Suppressor macrophage treated with lipopolysaccharide for 4 hours (primary cell): Measurements from ENCODE around the gene PLPPR3.
A peak's percentile ranks its signal among the peaks of the same experiment; 100 is the strongest.
"Not testable (repeated sequence)": the region's sequence is repeated elsewhere in the genome, so short reads cannot be mapped to it uniquely, and the experiment has no call there.

Source experiments
- DNase-seq: peaks from one replicate; pipeline ENCODE4 v3.0.0-alpha.2; 2020

PLPPR3 gene

DNA sequence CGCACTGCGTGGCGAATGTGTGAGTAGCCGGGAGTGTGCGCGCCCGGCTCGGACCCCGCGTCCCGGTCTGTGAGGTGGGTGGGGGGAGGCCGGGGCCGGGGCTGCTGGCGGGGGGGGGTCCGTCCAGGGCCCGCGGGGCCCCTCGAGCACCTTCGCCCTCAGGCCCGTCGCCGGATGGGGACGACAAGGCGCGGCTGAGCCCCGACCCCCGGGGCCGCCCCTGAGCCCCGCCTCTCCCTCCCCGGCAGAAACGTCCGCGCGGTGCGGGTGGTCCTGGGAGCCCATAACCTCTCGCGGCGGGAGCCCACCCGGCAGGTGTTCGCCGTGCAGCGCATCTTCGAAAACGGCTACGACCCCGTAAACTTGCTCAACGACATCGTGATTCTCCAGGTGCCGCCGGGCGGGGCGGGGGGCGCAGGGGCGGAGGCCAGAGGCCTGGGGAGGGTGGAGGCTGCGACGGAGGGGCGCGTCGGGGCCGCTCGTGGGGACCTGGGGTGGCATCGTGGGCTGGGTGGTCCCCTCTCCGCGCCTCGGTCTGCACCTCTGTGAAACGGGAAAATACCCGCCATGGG lies 31.3 kb upstream of the PLPPR3 start:
- DNase-seq, result no peak

DNA sequence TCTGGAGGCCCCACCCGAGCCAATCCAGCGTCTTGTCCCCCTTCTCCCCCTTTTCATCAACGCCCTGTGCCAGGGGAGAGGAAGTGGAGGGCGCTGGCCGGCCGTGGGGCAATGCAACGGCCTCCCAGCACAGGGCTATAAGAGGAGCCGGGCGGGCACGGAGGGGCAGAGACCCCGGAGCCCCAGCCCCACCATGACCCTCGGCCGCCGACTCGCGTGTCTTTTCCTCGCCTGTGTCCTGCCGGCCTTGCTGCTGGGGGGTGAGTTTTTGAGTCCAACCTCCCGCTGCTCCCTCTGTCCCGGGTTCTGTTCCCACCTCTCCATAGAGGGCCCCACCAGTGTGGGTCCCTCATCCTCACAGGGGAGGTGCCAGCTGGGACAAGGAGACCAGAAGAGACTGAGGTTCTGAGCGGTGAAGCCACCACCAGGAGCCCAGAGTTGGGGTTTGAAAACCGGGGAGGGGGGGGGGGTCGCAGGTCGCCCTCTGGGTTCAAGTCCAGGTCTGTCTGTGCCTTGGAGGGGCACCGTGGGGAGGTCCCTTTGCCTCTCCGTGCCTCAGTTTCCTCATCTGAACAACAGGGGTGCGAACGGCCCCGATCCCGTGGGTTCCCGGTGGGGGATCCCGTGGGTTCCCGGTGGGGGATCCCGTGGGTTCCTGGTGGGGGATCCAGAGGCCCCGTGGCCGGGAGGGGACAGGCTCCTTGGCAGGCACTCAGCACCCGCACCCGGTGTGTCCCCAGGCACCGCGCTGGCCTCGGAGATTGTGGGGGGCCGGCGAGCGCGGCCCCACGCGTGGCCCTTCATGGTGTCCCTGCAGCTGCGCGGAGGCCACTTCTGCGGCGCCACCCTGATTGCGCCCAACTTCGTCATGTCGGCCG lies 30.6 kb upstream of the PLPPR3 start, which contains the start of gene ELANE:
Gene ELANE (plus strand): TSS at position 168 of the 878 bp plus-strand sequence. CDS start 26 bp downstream, at position 194.
- no peak for DNase-seq

DNA sequence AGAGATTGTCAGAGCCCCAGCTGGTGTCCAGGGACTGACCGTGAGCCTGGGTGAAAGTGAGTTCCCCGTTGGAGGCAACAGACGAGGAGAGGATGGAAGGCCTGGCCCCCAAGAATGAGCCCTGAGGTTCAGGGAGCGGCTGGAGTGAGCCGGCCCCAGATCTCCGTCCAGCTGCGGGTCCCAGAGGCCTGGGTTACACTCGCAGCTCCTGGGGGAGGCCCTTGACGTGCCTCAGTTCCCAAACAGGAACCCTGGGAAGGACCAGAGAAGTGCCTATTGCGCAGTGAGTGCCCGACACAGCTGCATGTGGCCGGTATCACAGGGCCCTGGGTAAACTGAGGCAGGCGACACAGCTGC lies 29.2 kb upstream of the PLPPR3 start:
- DNase-seq, result no peak

DNA sequence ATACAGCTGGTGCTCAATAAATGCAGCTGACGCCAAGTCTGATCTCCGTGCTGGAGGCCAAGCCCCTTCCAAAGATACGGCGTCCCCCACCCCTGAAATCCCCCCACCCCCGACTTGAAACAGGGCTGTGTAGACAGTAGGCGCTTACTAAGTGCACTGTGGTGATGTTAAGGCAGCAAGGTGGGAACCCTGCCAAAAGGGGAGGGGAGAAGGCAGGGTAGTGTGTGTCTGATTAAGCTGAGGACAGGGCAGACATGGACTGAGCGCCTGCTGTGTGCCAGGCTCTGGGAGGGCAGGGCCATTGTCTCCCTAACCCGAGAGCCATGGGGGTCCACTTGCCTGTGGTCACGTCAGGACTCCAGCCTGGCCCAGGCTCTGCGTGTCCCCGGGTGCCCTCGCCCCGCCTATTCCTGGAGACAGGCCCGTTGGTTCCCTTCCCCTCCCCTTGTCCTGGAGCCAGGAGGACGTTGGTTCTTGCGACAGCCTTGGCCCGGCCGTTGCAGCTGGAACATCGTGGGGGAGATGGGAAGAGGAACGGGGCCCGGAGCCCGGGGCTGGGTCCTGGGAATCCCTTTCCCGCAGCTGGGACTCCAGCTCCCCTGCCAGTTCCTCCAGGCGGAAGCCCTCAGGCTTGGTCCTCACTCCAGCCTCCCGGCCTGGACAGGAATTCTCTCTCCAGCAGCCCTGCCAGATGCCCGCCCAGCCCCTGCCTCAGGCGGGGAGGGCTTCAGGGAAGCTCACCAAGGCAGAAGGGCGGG lies 28.6 kb upstream of the PLPPR3 start:
- DNase-seq, result peak; percentile 81

DNA sequence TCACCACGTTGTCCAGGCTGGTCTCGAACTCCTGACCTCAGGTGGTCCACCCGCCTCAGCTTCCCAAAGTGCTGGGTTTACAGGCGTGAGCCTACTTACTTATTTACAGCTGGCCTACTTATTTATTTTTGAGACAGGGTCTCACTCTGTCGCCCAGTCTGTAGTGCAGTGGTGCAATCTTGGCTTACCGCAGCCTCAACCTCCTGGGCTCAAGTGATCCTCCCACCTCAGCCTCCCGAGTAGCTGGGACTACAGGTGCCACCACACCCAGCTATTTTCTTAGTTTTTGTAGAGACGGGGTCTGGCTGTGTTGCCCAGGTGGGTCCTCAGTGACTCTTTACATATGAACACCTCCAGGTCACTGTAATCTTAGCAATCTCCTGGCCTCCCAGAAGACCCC lies 27.4 kb upstream of the PLPPR3 start:
- DNase-seq, result not testable (repeated sequence)

DNA sequence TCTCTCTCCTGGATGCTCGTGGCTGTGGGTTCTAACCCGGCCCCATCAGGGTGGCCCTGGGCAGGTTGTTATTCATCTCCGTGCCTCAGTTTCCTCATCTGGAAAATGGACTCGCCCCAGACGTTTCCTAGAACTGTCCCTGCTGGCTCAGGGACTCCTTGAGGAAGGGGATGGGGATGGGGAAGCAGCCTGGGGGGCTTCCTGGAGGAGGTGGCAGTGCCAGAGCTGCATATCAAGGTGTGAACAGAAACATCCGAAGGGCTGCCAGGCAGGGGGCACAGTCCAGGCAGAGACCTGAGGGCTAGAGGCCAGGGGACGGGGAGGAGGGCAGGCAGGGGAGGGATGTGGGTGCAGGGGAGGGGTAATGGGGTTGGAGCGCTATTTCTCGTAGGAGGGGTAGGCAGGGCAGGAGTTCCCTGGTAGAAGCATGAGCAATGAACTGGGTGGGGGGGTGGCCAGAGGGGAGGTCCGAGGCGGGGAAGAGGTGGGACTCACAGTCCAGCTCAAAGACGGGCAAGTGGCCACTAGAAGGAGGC lies 26.7 kb upstream of the PLPPR3 start:
- DNase-seq, result no peak

DNA sequence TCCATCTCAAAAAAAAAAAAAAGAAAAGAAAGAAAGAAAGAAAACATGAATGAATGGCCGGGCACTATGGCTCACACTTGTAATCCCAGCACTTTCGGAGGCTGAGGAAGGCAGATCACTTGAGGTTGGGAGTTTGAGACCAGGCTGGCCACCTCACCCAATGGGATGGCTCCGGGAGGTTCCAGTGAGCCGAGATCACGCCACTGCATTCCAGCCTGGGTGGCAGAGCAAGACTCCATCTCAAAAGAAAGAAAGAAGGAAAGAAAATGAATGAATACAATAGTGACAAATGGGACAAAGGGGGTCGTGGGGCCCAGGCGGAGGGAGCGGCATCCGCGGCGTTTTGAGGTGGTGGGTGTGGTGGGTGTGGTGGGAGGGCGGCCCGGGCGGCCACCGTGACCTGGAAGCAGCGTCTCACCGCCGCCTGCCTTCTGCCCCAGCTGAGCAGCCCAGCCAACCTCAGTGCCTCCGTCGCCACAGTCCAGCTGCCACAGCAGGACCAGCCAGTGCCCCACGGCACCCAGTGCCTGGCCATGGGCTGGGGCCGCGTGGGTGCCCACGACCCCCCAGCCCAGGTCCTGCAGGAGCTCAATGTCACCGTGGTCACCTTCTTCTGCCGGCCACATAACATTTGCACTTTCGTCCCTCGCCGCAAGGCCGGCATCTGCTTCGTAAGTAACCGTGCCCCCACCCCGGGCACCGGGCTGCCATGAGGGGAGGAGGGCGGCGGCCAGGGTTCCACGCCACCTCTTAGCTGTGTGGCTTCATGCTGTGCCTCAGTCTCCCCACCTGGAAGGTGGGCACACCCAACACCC lies 24.2 kb upstream of the PLPPR3 start:
- no peak for DNase-seq

DNA sequence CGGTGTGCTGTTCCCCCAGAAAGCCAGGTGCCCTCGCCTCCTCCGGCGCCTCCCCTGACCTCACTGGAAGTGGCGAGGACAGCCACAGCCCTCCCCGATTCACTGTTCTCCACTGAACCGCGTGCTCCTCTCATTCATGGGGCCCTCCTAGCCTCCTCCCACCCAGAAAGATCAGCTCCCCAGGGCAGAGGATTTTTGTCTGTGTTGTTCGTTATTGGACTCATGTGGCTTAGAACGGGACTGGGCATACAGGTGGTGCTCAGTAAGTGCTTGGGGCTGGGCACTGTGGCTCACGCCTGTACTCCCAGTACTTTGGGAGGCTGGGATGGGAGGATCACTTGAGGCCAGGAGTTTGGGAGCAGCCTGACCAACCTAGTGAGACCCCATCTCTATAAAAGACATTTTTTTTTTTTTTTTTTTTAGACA lies 22.8 kb upstream of the PLPPR3 start:
- DNase-seq, result no peak

DNA sequence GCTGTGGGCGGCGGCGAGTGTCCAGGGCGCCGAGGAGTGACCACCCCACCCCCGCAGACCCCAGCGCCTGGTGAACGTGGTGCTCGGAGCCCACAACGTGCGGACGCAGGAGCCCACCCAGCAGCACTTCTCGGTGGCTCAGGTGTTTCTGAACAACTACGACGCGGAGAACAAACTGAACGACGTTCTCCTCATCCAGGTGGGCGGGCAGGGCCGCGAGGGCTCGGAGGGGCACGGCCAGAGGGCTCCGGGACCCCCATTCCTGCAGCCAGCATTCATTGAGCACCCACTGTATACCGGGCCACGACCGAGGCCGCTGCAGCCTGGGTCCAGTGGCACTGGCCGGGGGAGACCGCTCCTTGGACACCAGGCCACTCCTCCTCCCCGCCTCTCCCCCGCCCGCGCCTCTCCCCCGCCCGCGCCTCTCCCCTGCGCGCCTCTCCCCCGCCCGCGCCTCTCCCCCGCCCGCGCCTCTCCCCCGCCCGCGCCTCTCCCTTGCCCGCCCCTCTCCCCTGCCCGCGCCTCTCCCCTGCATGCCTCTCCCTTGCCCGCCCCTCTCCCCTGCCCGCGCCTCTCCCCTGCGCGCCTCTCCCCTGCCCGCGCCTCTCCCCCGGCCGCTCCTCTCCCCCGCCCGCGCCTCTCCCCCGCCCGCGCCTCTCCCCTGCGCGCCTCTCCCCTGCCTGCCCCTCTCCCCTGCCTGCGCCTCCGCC lies 22.2 kb upstream of the PLPPR3 start:
- DNase-seq, result no peak

DNA sequence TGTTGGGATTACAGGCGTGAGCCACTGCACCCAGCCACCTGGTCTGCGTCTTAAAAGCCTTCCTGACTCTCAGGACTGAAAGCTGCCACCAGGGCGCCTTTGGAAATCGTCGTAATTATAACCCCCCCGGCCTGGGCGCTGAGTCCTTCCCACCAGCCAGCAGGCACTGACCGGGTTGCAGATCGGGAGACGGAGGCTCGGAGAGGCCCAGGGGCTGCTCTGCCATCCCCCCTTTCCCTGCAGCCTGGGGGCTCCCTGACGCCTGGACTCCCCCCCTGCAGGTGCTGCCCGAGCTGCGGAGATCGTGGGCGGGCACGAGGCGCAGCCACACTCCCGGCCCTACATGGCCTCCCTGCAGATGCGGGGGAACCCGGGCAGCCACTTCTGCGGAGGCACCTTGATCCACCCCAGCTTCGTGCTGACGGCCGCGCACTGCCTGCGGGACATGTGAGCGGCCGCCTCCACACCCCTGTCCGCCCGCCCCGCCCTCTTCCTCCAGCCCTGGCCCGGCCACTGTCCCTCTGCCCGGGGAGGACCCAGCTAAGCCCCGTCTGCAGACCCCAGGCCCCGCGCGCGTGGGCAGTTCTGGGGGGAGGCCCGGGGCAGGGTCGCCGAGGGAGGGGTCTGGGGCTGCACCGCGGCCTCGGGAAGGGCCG lies 21.6 kb upstream of the PLPPR3 start:
- DNase-seq, result peak; percentile 37

DNA sequence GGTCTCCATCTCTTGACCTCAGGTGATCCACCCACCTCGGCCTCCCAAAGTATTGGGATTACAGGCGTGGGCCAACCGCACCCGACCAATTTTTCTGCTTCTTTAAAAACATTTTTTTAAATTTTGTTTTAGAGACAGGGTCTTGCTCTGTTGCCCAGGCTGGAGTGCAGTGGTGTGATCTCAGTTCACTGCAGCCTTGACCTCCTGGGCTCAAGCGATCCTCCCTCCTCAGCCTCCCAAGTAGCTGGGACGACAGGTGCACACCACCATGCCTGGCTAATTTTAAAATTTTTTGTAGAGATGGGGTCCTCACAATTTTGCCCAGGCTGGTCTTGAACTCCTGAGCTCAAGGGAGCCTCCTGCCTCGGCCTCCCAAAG lies 21.0 kb upstream of the PLPPR3 start:
- DNase-seq, result not testable (repeated sequence)

DNA sequence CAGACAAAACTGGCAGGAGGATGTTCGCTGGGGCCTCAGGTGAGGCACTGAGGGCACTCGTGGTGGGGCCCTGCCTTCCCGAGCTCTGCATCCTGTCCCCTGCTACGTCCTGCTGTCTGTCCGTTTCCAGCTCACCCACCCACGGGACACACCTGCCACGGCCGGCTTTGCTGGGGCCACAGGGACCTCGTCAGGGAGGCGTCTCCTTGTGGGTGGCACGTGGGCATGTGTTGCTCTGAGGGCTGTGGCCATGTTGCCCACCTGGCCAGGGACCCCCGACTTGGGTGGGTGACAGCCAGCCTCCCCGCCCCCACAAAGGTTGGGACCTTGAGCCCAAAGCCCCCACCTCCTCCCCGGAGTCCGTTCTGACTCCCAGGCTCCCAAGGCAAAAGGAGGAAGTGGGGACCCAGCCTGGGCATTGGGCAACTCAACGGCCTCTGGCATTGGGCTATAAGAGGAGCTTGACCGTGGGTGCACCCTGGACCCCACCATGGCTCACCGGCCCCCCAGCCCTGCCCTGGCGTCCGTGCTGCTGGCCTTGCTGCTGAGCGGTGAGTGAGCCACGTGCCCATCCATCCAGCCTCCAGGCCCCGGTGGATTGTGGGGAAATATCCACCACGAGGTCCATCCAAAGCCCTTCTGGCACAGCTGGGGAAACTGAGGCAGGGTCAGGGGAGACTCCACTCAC lies 18.9 kb upstream of the PLPPR3 start, which contains the start of gene PRTN3:
Gene PRTN3 (plus strand): TSS at position 481 of the 688 bp plus-strand sequence. CDS start 10 bp downstream, at position 491.
- peak; percentile 72 for DNase-seq

DNA sequence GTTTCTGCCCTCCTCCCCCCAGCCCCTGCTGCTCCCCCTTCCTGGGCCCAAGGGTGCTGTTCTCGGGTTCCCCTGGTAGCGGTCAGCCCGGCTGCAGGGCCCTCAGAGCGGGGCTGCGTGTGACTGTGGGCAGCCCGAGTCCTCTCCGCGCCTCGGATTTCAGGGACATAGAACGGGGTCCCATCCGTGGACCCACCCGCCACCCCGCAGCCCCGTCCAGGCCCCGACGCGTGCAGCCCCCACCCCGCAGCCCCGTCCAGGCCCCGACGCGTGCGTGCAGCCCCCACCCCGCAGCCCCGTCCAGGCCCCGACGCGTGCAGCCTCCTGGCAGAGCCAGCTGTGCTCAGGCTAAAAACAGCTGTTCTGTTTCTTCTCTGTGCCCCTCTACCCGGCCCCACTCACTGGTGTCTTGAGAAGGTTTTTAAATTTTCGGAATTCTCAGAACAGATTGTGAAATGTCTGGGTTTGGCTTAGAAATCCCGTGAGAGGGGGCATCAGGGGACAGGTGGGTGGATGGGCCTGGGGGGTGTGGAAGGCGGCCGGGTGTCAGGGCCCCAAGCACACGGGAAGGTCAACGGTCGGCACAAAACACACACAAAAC lies 13.6 kb upstream of the PLPPR3 start:
- DNase-seq, result no peak

DNA sequence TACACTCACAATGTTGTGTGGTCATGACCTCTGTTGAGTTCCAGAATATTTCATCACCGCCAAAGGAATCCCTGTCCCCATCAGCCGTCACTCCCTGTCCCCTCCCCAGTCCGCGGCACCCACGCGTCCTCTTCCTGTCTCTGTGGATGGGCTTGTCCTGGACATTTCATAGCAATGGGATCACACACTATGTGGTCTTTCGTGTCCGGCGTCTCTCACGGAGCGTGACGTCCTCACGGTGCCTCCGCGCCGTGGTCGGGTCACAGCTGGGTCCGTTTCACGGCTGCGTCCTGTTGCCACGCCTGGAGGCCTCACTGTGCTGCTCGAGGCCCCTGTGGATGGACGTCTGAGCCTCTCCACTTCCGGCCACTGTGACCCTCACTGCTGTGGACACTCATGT lies 12.5 kb upstream of the PLPPR3 start:
- no peak for DNase-seq

DNA sequence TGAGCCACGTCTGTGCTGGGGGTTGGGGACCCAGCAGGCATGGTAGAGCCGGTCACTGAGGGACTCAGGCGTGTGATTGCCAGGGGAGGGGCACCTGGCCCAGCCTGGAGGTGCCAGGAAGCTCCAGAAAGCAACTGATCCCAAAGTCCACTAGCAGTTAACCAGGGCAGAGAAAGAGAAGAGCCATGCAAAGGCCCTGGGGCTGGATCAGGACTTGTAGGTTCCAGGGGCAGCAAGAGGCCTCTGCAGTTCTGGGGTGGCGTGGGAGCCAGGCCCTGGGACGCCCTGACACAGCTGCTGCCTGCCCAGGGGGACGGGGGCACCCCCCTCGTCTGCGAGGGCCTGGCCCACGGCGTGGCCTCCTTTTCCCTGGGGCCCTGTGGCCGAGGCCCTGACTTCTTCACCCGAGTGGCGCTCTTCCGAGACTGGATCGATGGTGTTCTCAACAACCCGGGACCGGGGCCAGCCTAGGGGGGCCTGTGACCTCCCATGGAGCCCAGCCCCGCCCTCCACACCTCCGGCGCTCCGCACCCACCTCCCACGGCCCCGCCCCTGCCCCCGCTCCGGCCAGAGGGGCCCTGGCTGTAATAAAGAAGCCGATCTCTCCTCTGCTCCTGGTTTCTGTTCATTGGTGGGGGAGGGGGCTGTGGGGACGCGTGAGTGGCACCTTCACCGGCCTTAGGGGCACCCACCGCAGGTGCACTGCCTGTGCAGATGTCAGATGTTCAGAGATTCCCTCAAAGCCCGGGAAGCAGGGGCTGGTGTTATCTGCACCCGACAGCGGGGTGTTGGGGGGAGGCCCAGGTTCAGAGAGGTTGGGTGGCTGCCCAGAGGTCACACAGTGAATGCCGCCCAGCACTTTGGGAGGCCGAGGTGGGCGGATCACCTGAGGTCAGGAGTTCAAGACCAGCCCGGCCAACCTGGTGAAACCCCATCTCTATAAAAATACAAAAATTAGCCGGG lies 9.9 kb upstream of the PLPPR3 start:
- no peak for DNase-seq

DNA sequence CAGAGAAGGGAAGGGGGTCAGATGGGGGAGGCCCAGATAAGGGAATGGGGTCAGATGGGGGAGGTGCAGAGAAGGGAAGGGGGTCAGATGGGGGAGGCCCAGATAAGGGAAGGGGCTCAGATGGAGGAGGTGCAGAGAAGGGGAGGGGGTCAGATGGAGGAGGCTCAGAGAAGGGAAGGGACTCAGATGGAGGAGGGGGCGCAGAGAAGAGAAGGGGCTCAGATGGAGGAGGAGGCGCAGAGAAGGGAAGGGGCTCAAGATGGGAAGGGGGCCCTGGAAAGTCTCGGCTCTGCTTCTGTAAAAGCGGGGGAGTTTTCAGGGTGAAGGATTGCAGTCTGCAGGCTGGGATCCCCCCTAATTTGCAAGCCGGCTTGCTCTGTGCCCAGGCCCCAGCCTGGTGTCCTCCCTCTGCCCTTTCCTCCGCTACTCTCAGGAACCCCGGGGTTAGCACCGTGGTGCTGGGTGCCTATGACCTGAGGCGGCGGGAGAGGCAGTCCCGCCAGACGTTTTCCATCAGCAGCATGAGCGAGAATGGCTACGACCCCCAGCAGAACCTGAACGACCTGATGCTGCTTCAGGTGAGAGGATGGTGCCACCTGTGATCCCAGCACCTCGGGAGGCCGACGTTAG lies 7.5 kb upstream of the PLPPR3 start:
- no peak for DNase-seq

DNA sequence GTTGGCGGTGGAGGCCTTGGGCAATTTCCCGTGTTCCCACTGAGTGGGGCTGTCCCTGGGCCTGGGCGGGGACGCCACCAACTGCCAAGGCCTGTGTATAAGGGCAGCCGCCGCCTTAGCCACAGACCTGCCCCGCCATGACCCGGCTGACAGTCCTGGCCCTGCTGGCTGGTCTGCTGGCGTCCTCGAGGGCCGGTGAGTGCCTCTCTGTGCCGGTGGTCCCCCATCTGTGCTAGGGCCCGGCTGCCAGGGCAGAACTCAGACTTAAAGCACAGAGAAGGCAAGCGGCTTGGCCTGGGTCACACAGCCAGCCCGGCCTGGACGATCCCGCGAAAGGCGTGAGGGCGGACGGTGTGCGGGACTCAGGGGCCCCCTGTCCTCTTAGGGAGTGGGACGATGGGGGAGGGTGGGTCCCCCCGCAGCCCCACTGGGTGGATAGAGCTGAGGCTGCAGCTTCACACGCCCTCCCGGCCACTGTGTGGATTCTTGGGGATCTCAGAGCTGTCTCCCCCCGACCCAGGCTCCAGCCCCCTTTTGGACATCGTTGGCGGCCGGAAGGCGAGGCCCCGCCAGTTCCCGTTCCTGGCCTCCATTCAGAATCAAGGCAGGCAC lies 6.1 kb upstream of the PLPPR3 start, which contains the start of gene AZU1:
Gene AZU1 (plus strand): TSS at position 128 of the 612 bp plus-strand sequence. CDS start 10 bp downstream, at position 138.
- peak; percentile 83 for DNase-seq

DNA sequence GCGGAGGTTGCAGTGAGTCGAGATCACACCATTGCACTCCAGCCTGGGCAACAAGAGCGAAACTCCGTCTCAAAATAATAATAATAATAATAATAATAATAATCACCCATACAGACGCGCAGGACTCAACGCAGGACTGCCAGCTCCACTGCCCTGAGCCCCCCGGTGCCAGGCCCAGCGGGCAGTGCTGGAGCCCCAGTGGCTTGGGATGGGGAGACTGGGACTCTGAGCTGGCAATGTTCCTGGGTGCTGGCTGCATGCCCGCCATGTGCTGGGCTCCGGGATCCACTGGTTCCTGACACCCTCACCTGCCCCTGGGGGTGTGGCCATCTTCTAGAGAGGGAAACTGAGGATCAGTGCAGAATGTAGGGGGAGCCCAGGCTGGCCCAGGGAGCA lies 5.6 kb upstream of the PLPPR3 start:
- DNase-seq, result no peak
